A673 (cell line): ENCODE data around the gene JUP.

Experiments
- EZH2 ChIP-seq: fragments of 200-600 bp; sonication (generic); IDR thresholded peaks from 2 replicates; pipeline ENCODE4 v1.6.1; 2017; ENCODE audit warnings: borderline replicate concordance, low read depth, mild to moderate bottlenecking, mixed read lengths, antibody characterized with exemption, low read length; ENCODE audit not compliant: poor library complexity, severe bottlenecking
- TF ChIP-seq, protein P1 (sequence below): fragments of 300-800, 200-600 bp; sonication (generic); conservative IDR thresholded peaks from 2 replicates; pipeline ENCODE4 v1.5.1; 2017; ENCODE audit warnings: low read depth, mild to moderate bottlenecking, antibody characterized with exemption, low read length, moderate library complexity, mixed read lengths

DNA sequence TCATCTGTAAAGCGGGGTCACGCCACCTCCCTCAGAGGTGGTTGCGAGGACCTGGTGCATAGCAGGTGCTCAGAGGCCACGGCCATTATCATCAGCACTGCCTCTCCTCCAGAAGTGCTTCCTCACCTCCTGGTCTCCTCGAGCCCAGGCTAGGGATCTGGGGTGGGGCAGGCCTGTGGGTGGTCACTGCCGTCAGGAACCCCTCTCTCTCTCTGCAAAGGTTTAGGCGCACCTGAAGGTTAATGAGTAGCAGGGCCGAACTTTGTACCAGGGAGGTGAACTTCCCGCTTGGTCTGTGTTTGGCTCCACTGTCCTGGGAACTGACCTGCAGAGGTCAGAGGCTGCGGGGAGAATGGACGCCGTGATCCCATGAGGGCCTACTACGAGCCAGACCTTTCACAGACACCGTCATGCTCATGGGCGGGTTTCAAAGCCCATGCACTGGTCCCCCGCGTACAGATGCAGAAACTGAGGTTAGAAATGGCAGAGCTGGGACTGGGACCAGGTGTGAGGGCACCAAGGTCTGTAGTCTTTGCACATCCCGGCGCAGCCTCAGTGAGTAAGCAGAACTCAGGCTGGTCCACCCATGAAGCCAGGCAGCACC is 13.8 kb downstream of the JUP start:
- TF ChIP-seq, protein P1, sequence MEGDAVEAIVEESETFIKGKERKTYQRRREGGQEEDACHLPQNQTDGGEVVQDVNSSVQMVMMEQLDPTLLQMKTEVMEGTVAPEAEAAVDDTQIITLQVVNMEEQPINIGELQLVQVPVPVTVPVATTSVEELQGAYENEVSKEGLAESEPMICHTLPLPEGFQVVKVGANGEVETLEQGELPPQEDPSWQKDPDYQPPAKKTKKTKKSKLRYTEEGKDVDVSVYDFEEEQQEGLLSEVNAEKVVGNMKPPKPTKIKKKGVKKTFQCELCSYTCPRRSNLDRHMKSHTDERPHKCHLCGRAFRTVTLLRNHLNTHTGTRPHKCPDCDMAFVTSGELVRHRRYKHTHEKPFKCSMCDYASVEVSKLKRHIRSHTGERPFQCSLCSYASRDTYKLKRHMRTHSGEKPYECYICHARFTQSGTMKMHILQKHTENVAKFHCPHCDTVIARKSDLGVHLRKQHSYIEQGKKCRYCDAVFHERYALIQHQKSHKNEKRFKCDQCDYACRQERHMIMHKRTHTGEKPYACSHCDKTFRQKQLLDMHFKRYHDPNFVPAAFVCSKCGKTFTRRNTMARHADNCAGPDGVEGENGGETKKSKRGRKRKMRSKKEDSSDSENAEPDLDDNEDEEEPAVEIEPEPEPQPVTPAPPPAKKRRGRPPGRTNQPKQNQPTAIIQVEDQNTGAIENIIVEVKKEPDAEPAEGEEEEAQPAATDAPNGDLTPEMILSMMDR, result no peak
- no peak for TF ChIP-seq EZH2
